Activated CD4-positive, alpha-beta T cell treated with anti-CD3 and anti-CD28 coated beads for 4 hours (primary cell): Measurements from ENCODE around the gene C3orf22.
"Not testable (repeated sequence)": the region's sequence is repeated elsewhere in the genome, so short reads cannot be mapped to it uniquely, and the experiment has no call there.

ENCODE experiments used
- DNase-seq, 2 donors: peaks; one replicate each; pipeline ENCODE4 v3.0.0-alpha.2; 2020

C3orf22 gene

DNA sequence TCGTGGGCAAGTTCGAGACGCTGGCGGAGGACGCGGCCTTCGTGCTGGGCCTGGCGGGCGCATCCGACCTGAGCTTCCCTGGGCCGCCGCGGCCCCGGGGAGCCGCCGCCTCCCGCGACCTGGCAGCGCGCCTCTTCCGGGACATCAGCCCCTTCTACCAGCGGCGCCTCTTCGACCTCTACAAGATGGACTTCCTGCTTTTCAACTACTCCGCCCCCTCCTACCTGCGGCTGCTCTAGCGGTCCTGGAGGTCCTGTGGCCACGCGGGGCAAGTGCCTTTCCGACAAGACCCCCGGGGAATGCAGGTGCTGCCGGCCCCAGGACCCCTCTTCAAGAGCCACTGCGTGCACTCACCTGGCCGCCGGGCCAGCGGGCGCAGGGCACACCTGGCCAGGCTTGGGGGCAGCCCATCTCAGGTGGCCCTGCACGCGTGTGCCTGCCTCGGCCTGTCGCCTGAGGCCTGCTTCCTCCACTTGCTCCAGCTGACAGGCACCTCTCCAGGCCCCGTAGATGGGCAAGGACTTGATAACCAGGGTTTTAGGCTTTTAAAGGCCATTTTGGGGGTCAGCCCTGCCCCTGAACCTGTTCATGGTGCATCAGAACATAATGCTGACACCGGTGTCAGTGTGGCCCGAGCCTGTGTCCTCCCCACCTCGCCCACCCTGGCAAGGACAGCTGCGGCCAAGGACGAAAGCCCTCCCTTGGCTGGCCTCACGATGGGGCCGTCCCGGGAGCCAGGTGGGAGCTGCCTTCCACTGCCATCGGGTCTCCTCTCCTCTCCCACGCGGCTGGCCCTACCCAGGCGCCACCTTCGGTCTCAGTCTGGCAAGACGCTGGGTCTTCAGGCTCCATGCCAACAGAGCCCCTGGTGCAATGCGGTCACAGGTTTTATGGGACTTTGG lies 16.1 kb downstream of the C3orf22 start:
- no peak for DNase-seq

DNA sequence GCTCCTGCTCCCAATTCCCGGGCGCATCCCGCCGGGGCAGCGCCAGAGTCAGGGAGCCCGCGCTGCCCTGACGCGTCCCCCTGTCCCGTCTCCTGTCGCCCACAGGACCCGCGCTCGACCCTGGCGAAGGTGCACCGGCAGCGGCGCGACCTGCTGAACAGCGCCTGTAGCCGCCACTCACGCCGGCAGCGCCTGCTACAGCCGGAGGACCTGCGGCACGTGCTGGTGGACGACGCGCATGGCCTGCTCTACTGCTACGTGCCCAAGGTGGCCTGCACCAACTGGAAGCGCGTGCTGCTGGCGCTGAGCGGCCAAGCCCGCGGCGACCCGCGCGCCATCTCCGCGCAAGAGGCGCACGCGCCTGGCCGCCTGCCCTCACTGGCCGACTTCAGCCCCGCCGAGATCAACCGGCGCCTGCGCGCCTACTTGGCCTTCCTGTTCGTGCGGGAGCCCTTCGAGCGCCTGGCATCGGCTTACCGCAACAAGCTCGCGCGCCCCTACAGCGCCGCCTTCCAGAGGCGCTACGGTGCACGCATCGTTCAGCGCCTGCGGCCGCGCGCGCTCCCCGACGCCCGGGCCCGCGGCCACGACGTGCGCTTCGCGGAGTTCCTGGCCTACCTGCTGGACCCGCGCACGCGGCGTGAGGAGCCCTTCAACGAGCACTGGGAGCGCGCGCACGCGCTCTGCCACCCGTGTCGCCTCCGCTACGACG lies 16.9 kb downstream of the C3orf22 start:
- no peak for DNase-seq

DNA sequence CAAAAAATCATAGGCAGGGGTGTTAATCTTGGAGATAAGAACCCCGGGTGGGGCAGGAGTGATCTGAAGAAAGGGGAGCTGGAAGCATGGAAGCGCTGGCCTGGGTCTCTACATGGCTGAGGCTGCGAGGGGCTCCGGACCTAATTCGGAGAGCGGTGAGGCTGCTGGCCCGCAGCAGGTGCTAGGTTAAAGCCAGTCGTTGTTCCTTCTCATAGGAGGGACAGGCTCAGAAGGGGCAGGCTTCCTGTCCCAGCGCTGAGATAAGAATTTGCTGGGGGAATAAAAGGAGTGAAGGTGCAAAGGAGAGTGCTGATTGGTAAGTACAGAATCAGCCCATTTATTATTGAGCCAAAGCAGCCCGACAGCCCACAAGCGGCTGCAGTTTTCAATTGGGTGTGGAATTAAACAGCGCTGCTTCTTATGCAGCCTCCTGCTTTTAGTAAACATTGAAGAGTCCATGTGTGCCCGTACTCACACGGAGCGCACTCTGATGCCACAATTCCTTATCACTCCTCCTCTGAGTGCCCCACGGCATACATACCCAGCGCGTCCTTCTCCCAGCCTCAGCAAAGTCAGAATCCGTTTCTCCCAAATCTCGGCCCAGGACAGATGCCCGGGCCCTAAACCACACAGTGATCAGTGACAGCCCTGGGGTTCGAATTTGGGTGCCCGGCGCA lies 17.6 kb downstream of the C3orf22 start:
- no peak for DNase-seq

DNA sequence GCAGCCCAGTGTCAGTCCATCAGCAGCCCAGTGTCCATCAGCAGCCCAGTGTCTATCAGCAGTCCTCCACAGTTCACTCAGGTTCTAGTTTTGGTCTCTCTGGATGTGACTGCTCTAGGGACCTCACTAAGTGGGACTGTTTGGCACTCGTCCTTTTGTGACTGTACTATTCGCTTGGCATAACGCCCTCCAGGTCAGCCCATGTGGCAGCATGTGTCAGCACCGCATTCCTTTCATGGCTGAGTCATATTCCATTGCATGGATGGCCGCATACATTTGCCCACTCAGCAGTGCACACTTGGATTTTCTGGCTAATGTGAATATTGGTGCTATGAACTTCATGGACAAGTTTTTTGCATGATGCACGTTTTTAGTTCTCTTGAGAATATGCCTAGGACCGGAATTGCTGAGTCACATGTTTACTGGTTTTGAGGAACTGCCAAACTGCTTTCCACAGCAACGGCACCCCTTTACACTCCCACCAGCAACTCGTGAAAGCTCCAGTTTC lies 18.3 kb downstream of the C3orf22 start:
- DNase-seq = no peak

DNA sequence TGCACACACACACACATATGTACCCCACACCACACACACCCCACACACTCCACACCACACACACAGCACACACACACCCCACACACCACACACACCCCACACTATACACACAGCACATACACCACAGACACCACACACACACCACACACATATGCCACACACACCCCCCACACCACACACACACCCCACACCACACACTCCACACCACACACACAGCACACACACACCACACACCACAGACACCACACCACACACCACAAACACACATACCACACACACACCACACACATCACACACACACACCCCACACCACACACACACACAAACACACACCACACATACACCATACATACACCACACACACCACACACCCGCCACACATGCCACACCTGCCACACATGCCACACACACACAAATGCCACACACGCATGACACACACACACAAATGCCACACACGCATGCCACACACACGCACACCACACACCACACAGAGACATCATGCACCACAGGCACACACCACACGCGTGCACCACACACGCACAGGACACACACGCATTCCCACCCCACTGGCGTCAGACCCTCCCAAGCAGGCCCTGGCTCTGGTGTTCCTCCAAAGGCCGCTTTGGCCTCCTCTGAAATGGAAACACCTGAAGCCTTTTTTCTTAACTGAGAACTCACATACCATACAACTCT lies 19.0 kb downstream of the C3orf22 start:
- DNase-seq = no peak

DNA sequence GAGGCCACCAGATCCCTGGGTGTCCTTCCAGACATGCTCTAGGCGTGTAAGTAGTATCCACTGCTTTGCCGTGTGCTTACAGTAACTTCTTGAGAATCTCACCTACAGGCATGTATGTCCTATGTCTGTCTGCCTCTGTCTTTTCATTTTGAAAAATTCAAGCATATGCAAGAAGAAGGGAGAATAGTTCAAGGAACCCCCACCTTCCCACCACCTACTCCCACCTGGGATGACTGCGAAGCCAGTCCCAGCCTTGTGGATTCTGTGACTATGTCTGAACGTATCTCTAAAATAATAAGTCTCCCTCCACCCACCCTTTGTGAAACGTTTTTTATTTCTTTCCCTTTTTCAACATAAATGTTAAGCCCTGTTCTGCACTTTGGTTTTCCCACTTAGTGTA lies 19.8 kb downstream of the C3orf22 start:
- no peak for DNase-seq

DNA sequence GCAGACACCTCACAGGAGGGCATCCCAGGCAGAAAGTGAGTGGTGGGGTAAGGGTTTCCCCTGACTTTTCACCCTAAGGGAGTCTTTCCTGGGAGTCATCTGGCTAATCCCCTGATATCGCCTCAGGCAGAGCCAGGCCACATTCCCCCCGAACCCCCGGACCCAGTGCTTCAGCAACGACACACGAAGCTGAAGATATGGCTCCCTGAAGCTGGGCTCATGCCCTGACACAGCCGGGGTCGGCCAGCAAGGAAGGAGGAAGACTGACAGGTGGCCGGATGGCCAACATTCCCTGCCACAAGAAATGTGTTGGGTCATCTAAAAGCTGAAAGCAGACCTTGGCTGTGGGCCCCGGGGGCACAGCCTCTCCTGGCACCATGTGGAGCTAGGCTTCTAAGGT lies 20.4 kb downstream of the C3orf22 start:
- DNase-seq = no peak

DNA sequence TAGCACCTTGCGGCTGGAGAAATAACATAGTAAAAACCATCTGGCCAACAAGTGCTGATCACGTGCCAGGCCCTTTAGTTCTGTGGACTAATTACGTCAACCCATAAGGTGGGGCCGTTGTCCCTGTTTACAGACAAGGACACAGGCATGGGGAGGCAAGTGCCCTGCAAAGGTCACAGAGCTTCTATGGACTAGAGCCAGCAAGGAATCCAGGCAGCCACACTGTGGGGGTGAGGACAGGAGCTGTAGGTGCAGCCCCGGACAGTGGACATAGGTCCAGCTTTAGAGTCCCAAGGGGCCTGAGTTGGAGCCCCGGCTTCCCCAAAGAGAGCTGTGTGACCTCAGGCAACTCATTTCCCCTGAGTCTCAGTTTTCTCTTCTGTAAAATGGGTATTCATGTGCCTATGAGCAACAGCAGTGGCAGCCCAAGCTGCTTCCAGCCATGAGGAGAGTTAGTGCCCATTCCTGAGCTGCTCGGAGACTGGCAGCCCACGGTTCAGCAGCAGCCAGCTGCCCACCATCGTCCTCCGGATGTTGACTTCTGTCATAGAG lies 20.9 kb downstream of the C3orf22 start:
- no peak for DNase-seq

DNA sequence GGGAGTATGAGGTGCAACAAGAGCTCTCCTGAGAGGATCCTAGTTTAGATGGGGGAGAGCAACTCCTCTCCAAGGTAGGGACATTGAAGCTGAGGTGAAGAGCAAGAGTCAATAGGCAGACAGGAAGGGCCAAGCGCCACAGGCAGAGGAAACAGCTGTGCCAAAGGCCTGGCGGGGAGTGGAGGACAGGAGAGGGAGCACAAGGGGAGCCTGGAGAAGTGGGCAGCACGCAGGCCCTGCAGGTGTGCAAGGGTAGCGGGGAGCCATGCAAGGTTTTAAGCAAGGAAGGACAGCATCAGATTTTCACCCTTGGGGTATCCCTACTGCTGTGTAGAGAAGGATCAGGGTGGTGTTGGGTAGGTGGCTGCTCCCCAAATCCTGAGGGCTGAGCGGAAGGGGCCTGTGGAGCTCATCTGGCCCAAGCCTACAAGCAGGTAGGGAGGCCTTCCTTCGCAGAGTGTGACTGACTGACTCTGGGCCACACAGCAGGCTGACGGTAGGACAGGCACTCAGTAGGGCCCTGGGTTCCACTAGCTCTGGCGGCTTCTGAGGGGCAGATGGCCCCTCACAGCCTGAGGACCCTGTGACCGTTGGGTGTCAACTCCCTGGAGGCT lies 21.5 kb downstream of the C3orf22 start:
- DNase-seq = no peak

DNA sequence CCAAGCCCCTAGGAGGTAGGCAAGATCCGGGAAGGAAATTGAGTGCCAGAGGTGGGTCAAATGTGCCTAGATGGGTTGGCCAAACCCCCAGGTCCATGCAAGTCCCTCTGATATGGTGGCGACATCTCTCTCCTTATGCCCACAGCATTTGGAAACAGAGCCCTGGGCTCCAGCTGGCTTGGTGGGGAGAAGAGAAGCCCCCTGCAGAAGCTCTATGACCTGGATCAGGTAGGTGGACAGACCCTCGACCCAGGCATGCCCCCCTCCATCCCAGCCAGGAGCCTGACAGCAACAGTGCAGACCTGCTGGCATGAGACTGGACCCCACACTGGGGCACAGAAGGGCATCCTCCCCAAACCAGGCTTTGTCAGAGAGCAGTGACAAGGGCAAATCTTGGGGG lies 22.6 kb downstream of the C3orf22 start:
- no peak for DNase-seq

DNA sequence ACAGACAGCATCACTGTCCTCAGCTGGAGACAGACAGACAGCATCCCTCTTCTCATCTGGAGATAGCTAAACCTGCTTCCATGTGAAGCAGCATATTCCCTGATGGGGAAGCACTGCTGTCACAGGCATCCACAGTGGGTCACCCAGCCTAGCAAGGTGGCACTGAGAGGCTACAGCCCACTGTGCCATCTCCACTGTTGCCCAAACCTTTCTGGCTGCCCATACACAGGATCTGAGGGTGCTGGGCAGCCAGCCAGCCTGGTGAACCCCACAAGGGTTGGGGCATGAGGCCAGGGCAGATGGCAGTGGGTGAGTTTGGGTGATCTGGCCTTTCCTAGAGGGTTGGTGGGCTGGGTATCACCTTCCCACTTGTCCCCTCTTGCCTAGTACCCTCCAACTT lies 23.1 kb downstream of the C3orf22 start:
- DNase-seq = no peak

DNA sequence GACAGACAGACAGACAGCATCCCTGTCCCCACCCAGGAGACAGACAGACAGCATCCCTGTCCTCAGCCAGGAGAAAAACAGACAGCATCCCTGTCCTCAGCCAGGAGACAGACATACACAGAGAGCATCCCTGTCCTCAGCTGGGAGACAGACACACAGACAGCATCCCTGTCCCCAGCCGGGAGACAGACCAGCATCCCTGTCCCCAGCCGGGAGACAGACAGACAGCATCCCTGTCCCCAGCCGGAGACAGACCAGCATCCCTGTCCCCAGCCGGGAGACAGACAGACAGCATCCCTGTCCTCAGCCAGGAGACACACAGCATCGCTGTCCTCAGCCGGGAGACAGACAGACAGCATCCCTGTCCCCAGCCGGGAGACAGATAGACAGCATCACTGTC lies 24.0 kb downstream of the C3orf22 start:
- DNase-seq = not testable (repeated sequence)

DNA sequence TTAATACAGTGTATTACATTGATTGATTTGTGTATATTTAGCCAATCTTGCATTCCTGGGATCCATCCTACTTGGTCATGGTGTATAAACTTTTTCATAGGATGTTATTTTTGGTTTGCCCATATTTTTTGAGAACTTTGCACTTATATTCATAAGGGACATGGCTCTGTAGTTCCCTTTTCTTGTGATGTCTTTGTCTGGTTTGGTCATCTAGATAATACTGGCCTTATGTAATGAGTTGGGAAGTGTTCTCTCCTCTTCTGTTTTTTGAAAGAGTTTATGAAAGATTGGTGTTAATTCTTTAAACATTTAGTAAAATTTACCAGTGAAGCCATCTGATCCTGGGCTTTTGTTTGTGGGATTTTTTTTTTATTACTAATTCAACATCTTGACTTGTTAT lies 25.2 kb downstream of the C3orf22 start:
- no peak for DNase-seq

DNA sequence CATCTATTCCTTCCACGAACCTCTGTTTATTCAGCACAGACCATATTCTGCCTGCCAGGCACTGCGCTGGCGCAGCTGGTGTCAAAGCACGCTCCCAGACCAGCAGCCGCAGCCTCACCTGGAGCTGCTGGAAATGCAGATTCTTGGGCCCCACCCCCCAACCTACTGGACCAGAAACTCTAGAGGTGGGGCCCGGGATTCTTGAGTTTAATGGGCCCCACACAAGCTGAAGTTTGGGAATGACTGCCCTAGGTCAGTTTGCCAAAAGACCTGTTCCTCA lies 27.7 kb downstream of the C3orf22 start:
- no peak for DNase-seq

DNA sequence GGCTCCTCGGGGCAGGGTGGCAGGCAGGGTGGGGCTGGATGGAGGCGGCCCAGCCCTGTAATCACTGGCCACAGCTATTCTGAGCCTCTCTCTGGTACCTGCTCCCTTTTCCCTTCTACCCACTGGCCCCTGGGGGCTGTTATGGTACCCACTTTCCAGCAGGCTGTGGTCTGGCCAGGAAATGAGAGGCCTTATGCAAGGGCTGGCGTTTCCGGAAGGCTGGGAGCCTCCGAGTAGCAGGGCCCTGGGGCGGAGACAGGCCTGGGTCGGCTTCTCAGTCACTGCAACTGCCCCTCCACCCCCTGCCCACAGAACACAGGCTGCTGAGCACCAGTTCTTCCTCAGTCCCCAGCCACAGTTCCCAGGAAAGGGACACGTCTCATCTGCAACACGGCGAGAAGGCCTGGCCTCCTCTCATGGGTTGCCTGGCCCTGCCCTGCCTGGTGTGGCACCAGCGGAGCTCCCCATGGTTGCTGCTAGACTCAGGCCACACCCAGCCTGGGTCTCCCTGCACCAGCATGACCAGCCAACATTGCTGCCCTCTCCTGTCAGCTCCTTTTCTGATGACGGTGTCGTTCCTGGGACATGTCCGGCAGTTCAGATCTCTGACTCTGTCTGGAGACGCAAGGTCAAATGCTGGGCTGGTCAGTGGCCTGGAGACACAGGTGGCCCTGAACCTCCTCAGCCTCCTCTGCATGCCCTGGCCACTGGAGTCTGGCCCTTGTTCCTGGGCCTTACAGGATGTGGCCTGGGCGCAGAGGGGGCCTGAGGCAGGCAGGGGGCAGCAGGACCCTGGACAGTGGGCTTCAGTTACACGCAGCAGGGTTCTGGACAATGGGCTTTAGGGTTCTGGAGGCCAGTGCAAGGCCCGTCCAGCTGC lies 28.3 kb downstream of the C3orf22 start:
- DNase-seq = no peak

DNA sequence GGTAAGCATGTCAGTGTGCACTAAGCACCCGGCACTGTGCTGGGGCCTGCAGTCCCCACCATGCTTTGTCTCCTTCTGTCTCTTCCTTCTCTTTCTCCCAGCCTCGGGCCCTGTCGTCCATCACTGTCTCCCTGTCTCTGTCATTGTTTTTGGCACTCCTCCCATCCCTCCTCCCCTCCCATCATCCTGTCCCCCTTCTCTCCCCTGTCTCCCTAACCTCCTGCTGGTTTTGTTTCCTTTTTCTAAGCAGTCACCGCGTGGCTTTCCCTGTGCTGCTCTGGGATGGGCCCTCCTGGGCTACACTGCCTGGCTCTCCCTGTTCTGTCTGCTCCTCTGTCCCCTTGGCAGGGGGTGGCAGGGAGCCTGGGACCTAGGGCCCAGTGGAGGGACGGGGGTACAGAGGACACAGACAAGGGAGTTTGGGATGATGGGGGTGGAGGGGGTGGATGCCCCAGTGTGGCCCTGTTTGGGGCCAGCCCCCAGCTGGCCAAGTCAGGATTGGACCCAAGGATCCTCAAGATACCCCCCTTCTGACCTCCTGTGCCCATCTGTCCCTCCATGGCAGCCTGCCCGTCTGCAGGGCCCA lies 29.1 kb downstream of the C3orf22 start:
- no peak for DNase-seq

DNA sequence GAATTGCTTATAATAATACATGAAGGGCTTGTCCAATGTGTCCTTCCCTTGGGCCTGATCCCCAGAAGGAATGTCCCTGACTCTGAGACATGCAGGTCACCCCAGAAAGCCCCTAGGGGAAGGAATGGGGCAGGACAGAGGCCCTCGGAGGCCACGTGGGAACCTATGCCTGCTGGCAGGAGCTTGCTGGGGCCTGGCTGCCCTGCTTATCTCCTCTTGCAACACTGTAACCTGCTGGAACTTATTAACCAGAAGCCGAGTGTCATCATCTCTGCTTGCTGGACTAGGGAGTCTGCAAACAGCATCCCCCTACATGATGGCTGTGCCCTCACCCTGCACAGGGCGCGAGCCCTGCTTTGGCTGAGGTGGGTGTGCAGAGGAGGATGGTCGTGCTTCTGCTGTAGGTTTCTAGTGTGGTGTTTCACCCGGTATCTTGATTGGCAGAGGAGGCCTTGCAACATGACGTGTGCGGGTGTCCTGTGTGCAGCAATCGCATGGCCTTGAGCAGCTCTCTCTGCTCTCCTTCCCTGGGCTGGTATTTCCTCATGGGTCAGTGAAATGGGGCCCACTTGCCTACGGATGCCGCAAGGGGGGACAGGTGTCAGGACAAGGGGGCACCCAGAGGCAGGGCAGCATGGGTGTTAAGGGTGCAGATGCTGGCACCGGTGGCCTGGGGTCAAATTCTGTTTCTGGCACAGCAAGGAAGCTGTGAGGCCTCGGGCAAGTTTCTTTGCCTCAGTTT lies 29.8 kb downstream of the C3orf22 start:
- DNase-seq = no peak

DNA sequence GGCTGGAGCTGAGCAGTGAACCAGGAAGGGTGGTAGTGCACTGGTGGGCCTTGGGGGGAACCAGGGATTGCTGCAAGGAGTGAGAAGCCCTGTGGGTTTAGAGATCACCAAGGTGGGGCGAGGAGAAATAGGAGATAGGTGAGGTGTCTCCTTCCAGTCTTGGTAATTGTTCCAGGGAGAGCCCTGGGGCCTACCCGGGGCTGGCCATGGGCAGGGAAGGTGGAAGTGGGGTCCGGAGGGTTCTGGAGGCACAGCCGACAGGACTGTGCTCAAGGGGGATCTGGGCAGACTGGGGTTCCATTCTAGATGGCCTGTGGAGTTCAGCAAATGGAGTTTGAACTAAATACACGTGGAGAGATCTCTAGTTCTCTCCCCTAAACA lies 30.3 kb downstream of the C3orf22 start:
- no peak for DNase-seq

DNA sequence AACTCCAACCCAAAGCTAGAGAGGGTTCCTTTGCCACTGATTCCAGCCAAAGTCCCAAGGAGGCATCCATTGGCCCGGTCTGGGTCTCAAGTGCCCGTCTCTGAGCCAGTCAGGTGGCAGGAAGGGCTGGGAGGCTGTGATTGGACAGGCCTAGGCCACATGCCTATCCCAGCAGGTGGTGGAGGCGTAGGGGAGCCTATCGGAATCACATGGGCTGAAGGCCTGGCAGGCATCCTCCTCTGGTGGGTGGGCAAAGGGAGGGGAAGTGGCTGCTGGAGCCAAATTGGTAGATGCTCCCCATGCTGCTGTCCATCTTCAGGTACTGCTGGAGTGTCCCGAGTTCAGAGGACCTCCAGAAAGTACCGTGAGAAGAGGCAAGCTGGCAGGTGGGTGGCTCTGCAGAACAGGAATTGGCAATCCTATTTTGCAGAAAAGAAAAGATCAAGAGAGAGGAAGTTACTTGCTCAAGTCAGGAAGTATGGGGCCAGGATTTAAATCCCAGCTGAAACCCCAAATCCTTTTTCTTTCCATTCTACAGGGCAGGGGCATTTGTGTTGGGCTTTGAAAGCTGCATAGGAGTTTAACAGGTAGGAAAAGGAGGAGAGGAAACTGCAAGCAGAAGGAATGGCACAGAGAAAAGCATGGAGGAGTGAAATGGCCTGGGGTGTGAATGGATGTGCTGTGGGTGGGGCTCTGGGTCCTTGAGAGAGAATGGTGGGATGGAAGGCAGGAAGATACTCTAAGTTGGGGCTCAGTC lies 31.1 kb downstream of the C3orf22 start:
- no peak for DNase-seq

DNA sequence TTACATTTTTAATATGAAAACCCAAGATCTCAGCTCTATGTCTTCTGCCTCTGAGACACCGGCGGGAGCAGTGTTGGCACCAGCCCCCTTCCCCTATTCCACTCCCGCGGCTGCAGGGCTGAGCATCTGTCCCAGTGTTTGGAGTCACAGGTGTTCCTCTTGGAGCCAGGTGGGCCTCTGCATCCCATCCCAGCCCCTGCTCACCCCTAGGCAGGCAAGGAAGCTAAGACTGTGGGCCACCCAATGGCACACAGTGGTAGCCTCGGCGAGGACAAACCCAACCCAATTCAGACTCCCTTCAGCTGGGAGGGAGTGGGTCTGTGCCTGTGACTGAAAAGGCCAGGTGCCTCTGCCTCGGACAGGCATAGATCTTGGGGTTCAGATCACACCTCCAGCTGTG lies 31.7 kb downstream of the C3orf22 start:
- DNase-seq = no peak
